ENCODE data around the gene RACK1.

The RACK1 gene

GRCh38 chr5:181259974-181260719, 16.4 kb upstream of the RACK1 start:
- no peak for DNase-seq (ENCODE audit: low spot score)

GRCh38 chr5:181259283-181259682, 15.6 kb upstream of the RACK1 start:
- DNase-seq (ENCODE audit: low spot score) = no peak

GRCh38 chr5:181258576-181258975, 14.9 kb upstream of the RACK1 start:
- no peak for DNase-seq (ENCODE audit: low spot score)

- DNase-seq (ENCODE audit: low spot score) = no peak
Observed at GRCh38 chr5:181255836-181256578, 12.3 kb upstream of the RACK1 start.

GRCh38 chr5:181255276-181255675, 11.6 kb upstream of the RACK1 start:
- DNase-seq (ENCODE audit: low spot score) = no peak

GRCh38 chr5:181248277-181248676, 4.6 kb upstream of the RACK1 start:
- DNase-seq (ENCODE audit: low spot score) = no peak

- peak; percentile 79 for DNase-seq (ENCODE audit: low spot score)
Observed at GRCh38 chr5:181246276-181247049, 2.8 kb upstream of the RACK1 start.

- DNase-seq (ENCODE audit: low spot score) = no peak
Observed at GRCh38 chr5:181245427-181246275, 1.9 kb upstream of the RACK1 start.

GRCh38 chr5:181243018-181243563, 615 bp downstream of the RACK1 start:
- DNase-seq (ENCODE audit: low spot score) = peak; percentile 34

GRCh38 chr5:181242031-181242451, 1.7 kb downstream of the RACK1 start:
- no peak for DNase-seq (ENCODE audit: low spot score)

- DNase-seq (ENCODE audit: low spot score) = no peak
Observed at GRCh38 chr5:181241393-181241975, 2.2 kb downstream of the RACK1 start.

- no peak for DNase-seq (ENCODE audit: low spot score)
Observed at GRCh38 chr5:181239062-181239663, 4.5 kb downstream of the RACK1 start.

- no peak for DNase-seq (ENCODE audit: low spot score)
Observed at GRCh38 chr5:181237729-181238385, 5.8 kb downstream of the RACK1 start.

- DNase-seq (ENCODE audit: low spot score) = no peak
Observed at GRCh38 chr5:181236954-181237641, 6.6 kb downstream of the RACK1 start.

- DNase-seq (ENCODE audit: low spot score) = no peak
Observed at GRCh38 chr5:181236471-181236870, 7.2 kb downstream of the RACK1 start.

GRCh38 chr5:181235689-181236366, 7.9 kb downstream of the RACK1 start:
- no peak for DNase-seq (ENCODE audit: low spot score)

GRCh38 chr5:181235323-181235688, 8.4 kb downstream of the RACK1 start:
- DNase-seq (ENCODE audit: low spot score) = no peak

GRCh38 chr5:181234455-181235306, 9.0 kb downstream of the RACK1 start:
- no peak for DNase-seq (ENCODE audit: low spot score)

All from pons (tissue), 1 donor.